Gastrocnemius medialis (tissue), 4 donors: ENCODE measurements around the gene ZNF19.

Experiments used
- POLR2A ChIP-seq, 2 donors: fragments of 450-650 bp; IDR thresholded peaks; one replicate each; pipeline ENCODE4 v1.6.1; 2017; ENCODE audit warnings: antibody characterized with exemption in 2 of 2, mild to moderate bottlenecking in 2 of 2, moderate library complexity in 2 of 2
- TF ChIP-seq, protein P1 (sequence below), 5 experiments: fragments of 450-650 bp in 3 of 5; fragments of 200-600 bp in 2 of 5; sonication (generic) in 2 of 5; IDR thresholded peaks in 4 of 5; conservative IDR thresholded peaks in 1 of 5; 1 replicate in 4 of 5; 2 replicates in 1 of 5; pipeline ENCODE4 v1.5.1; 2016 to 2019; ENCODE audit warnings: antibody characterized with exemption in 5 of 5, mild to moderate bottlenecking in 3 of 5, moderate library complexity in 3 of 5

DNA sequence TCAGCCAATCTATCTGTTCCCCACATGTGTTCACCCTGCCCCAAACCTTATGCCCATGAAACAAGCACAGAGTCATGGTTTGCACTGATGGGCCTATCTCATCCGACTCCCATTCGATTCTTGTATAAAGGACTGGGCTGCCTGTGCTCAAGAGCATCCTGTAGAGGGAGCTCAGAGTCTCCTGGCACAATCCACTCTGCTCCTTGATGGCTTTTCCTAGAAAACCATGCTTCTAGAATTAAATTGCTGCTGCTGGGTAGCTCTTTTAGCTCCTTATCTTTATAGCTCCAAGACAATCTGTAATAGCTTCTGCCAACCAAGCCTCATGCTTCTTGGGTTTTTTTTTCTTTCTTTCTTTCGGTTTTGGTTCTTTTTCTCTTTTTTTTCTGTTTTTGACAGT is 9.7 kb downstream of the ZNF19 start:
- TF ChIP-seq, protein P1, sequence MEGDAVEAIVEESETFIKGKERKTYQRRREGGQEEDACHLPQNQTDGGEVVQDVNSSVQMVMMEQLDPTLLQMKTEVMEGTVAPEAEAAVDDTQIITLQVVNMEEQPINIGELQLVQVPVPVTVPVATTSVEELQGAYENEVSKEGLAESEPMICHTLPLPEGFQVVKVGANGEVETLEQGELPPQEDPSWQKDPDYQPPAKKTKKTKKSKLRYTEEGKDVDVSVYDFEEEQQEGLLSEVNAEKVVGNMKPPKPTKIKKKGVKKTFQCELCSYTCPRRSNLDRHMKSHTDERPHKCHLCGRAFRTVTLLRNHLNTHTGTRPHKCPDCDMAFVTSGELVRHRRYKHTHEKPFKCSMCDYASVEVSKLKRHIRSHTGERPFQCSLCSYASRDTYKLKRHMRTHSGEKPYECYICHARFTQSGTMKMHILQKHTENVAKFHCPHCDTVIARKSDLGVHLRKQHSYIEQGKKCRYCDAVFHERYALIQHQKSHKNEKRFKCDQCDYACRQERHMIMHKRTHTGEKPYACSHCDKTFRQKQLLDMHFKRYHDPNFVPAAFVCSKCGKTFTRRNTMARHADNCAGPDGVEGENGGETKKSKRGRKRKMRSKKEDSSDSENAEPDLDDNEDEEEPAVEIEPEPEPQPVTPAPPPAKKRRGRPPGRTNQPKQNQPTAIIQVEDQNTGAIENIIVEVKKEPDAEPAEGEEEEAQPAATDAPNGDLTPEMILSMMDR (IDR thresholded peaks at IDR 0.05 in 4 of 5, conservative IDR thresholded peaks at IDR 0.05 in 1 of 5): no peak
- TF ChIP-seq POLR2A (IDR thresholded peaks at IDR 0.05): no peak
